Ishikawa (cell line): Measurements from ENCODE around the gene KRT7.

Experiments
- EP300 ChIP-seq: IDR thresholded peaks from 2 replicates; pipeline ENCODE4 v1.6.1; 2012; ENCODE audit warnings: borderline replicate concordance
- TF ChIP-seq, protein P1 (sequence below): IDR thresholded peaks from 2 replicates; pipeline ENCODE4 v1.6.1; 2012; ENCODE audit warnings: low read depth, mild to moderate bottlenecking

DNA sequence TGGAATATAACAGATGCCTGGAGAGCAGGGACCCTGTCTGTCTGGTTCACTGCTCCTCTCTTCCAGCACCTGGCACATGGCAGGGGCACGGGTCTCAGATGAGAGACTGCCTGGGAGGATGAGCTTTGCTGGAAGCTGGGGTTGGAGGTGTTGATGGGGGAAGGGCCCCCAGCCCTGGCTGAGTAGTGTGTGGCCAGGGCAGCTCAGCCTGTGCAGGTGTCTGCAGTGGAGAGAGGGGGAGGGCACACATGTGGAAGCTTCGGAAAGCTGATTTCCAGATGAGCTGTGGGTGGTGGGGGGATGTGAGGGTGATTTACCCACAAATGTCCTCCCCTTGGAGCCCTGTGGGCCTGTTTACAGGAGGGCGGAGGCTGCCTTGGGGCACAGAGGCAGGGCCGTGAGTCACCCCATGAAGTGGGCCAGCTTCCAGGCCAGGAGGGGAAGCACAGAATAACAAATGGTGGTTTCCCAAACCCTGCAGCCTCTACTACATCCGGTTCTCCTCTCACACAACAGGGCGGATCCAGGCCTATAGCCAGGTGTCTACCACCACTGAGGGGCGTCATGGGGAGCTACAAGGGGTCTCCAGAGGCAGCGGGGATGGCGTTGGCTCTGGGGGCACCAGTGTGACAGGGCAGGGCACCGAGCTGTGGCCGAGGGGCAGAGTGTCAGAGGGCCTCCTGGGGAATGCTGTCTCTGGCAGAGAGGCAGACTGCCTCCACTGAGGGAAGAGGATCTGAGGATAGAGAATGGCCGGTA is 11.0 kb downstream of the KRT7 start:
- TF ChIP-seq EP300 = peak; percentile 97
- TF ChIP-seq, protein P1, sequence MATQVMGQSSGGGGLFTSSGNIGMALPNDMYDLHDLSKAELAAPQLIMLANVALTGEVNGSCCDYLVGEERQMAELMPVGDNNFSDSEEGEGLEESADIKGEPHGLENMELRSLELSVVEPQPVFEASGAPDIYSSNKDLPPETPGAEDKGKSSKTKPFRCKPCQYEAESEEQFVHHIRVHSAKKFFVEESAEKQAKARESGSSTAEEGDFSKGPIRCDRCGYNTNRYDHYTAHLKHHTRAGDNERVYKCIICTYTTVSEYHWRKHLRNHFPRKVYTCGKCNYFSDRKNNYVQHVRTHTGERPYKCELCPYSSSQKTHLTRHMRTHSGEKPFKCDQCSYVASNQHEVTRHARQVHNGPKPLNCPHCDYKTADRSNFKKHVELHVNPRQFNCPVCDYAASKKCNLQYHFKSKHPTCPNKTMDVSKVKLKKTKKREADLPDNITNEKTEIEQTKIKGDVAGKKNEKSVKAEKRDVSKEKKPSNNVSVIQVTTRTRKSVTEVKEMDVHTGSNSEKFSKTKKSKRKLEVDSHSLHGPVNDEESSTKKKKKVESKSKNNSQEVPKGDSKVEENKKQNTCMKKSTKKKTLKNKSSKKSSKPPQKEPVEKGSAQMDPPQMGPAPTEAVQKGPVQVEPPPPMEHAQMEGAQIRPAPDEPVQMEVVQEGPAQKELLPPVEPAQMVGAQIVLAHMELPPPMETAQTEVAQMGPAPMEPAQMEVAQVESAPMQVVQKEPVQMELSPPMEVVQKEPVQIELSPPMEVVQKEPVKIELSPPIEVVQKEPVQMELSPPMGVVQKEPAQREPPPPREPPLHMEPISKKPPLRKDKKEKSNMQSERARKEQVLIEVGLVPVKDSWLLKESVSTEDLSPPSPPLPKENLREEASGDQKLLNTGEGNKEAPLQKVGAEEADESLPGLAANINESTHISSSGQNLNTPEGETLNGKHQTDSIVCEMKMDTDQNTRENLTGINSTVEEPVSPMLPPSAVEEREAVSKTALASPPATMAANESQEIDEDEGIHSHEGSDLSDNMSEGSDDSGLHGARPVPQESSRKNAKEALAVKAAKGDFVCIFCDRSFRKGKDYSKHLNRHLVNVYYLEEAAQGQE = peak; percentile 6; the same call in 1 of the 2 replicates
